Motor neuron (in vitro differentiated cells): ENCODE data around the gene AK8. TPM values are rescaled to one million over a fixed set of nuclear protein-coding genes. Genes with fewer than 3 reads are reported as not detected.

ENCODE experiments used
- total RNA-seq, 8 experiments: library from RNA; unstranded; fragments of 300-600 nt; gene quantifications; 2 replicates each; pipeline versions ENCODE4 v1.2.3 to v1.2.4, GENCODE V29; 2022

The AK8 gene
- total RNA-seq, 8 experiments from 2014 or later: 0.64 to 6.6 (median 0.95) TPM

Other genes starting within 250 kb of the AK8 start
- 10 to 100 TPM in 7 of 8 experiments, 1 to 10 TPM in 1; 9.1 to 40.2 (median 13.5) TPM for gene DDX31, start 208.3 kb downstream of the AK8 start, total RNA-seq
- gene GTF3C4, start 207.8 kb downstream of the AK8 start, total RNA-seq: 10 to 100 TPM; 10.0 to 27.3 (median 16.2) TPM
- 10 to 100 TPM in 1 of 8 experiments, 1 to 10 TPM in 7; 5.0 to 18.7 (median 6.5) TPM for gene SPACA9, start 614 bp upstream of the AK8 start, total RNA-seq
- gene TSC1, start 66.3 kb upstream of the AK8 start, total RNA-seq: 10 to 100 TPM; 22.0 to 58.6 (median 31.4) TPM
- under 1 TPM in 6 of 8 experiments, not detected in 2; 0.09 to 0.85 (median 0.13) TPM for gene GFI1B, start 100.4 kb upstream of the AK8 start, total RNA-seq
- gene GTF3C5, start 152.7 kb upstream of the AK8 start, total RNA-seq: 10 to 100 TPM; 35.8 to 77.3 (median 45.1) TPM
- 1 to 10 TPM in 3 of 8 experiments, under 1 TPM in 5; 0.38 to 1.6 (median 0.84) TPM for gene CEL, start 183.7 kb upstream of the AK8 start, total RNA-seq
- gene RALGDS, start 243.0 kb upstream of the AK8 start, total RNA-seq: 10 to 100 TPM; 18.3 to 85.1 (median 52.9) TPM